ENCODE results near the gene LONRF3.

DNA sequence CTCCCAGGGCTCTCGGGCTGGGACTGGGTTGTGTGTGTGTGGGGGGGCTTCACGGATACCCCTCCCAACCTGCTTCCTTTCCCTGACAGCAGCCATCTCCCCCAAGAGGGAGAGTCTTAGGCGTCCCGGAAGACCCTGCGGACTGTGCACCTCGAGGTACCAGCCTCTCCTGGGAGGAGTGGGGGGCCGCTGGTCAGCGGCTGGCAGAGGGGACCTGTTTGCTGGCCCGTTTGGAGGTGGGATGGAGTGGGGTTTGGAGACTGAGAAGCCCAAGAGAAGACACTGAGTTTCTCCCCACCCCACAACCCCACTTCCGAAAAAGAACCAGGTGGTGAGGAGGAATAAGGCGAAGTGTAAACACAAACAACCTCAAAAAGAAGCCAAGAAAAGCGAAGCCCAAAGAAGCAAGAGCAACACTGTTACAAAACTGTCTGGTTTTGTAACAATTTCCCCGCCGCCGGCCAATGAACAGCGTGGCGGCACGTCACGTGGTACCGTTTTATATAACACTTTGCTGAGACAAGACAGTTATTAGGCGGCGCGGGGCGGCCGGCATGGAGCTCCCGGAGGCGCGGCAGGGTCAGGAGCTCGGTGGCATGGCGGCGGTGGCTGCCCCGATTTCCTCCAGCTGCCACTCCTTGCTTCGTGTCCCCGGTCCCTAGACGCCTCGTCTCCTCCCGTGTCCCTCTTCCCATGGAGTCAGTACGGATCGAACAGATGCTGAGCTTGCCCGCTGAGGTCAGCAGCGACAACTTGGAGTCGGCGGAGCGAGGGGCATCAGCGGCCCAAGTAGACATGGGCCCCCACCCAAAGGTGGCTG is at the start of gene LONRF3:
- TF ChIP-seq CTCF (IDR thresholded peaks at IDR 0.05), result no peak
- TF ChIP-seq POLR2A (IDR thresholded peaks at IDR 0.05), result peak; percentile 86 to 90

Data from adrenal gland (tissue), 5 donors.